ENCODE results near the gene TMEFF2.

Gene TMEFF2

GRCh38 chr2:192194866-192195547, at the start of gene TMEFF2:
TSS of gene TMEFF2 (minus strand) at chr2:192194933. CDS start at chr2:192194524, 409 bp downstream.
- TF ChIP-seq CTCF (IDR thresholded peaks at IDR 0.05; ENCODE audit: borderline replicate concordance, insufficient read depth, low read depth, low read length), result no peak
- H3K4me3 ChIP-seq (ENCODE audit: low read depth, low read length), result no peak within 1 kb of the TSS

GRCh38 chr2:192243488-192243887, 48.8 kb upstream of the TMEFF2 start:
- no peak for TF ChIP-seq CTCF (IDR thresholded peaks at IDR 0.05; ENCODE audit: borderline replicate concordance, insufficient read depth, low read depth, low read length)

GRCh38 chr2:192236136-192236535, 41.4 kb upstream of the TMEFF2 start:
- TF ChIP-seq CTCF (IDR thresholded peaks at IDR 0.05; ENCODE audit: borderline replicate concordance, insufficient read depth, low read depth, low read length), result no peak
- no peak overlapping the region for H3K4me3 ChIP-seq (ENCODE audit: low read depth, low read length)

More at GRCh38 chr2:192243488-192243887, 48.8 kb upstream of the TMEFF2 start:
- no peak overlapping the region for H3K4me3 ChIP-seq (ENCODE audit: low read depth, low read length)

GRCh38 chr2:192230889-192231453, 36.2 kb upstream of the TMEFF2 start:
- no peak overlapping the region for H3K4me3 ChIP-seq (ENCODE audit: low read depth, low read length)
- TF ChIP-seq CTCF (IDR thresholded peaks at IDR 0.05; ENCODE audit: borderline replicate concordance, insufficient read depth, low read depth, low read length), result no peak

- TF ChIP-seq CTCF (IDR thresholded peaks at IDR 0.05; ENCODE audit: borderline replicate concordance, insufficient read depth, low read depth, low read length), result no peak
- no peak overlapping the region for H3K4me3 ChIP-seq (ENCODE audit: low read depth, low read length)
Observed at GRCh38 chr2:192228685-192229084, 34.0 kb upstream of the TMEFF2 start.

- H3K4me3 ChIP-seq (ENCODE audit: low read depth, low read length), result no peak overlapping the region
- TF ChIP-seq CTCF (IDR thresholded peaks at IDR 0.05; ENCODE audit: borderline replicate concordance, insufficient read depth, low read depth, low read length), result no peak
Observed at GRCh38 chr2:192218970-192219369, 24.2 kb upstream of the TMEFF2 start.

GRCh38 chr2:192218377-192218776, 23.6 kb upstream of the TMEFF2 start:
- no peak overlapping the region for H3K4me3 ChIP-seq (ENCODE audit: low read depth, low read length)
- TF ChIP-seq CTCF (IDR thresholded peaks at IDR 0.05; ENCODE audit: borderline replicate concordance, insufficient read depth, low read depth, low read length), result no peak
